HepG2 (cell line): ENCODE measurements around the gene IFT57. TPM values are rescaled to one million over a fixed set of nuclear protein-coding genes. Genes with fewer than 3 reads are reported as not detected.

Experiments
- ATAC-seq: fragments of 200-7000 bp; cut with Tn5 transposase; 3 replicates; pipeline ENCODE4 v1.9.1; 2020; ENCODE audit warnings: mild to moderate bottlenecking, moderate library complexity
- BruUV-seq: library from RNA; stranded (reverse); fragments of 400-500 nt; replicated peaks from 2 replicates; lab custom pipeline; 2021; lab: Mats Ljungman, UMichigan
- CTCF ChIA-PET: fragments of 300-600 bp; formaldehyde crosslinking; extraction: SDS; loops from one replicate; lab custom pipeline; 2021; ENCODE audit warnings: low total read pairs, inconsistent platforms, low intra/inter-chr PET ratio; lab: Yijun Ruan, JAX
- POLR2A ChIA-PET: fragments of 350-600 bp; sonication (Branson Sonifier 250); formaldehyde crosslinking; loops from one replicate; lab custom pipeline; 2020; ENCODE audit warnings: antibody characterized with exemption, inconsistent platforms; lab: Yijun Ruan, JAX
- DNase-seq: peaks from one replicate; pipeline ENCODE4 v3.0.0-alpha.2; 2015; ENCODE audit warnings: low spot score
- FAIRE-seq: peaks from 3 replicates; lab custom pipeline; 2011; peaks lifted over from hg19 to GRCh38; lab: Jason Lieb, UNC
- H2AFZ ChIP-seq: one replicate; pipeline ENCODE4 v1.6.1; 2011; ENCODE audit warnings: low read length, inconsistent platforms
- H3K27ac ChIP-seq: fragments of 300-600 bp; 3 replicates; pipeline ENCODE4 v1.8.0; 2011; ENCODE audit warnings: mixed run types, mild to moderate bottlenecking, mixed read lengths, low read length, inconsistent platforms; ENCODE audit not compliant: insufficient read depth; ENCODE audit errors: extremely low read length
- H3K27me3 ChIP-seq, 2 experiments: fragments of 200-600 bp in 1 of 2; 2 replicates in 1 of 2; 3 replicates in 1 of 2; pipeline versions ENCODE4 v1.6.0 to v1.8.0; 2011; ENCODE audit warnings: low read length in 2 of 2, mild to moderate bottlenecking in 2 of 2, moderate library complexity in 2 of 2, inconsistent platforms in 1 of 2; ENCODE audit not compliant: insufficient read depth in 2 of 2, control insufficient read depth in 1 of 2
- H3K36me3 ChIP-seq, 2 experiments: fragments of 200-600 bp in 1 of 2; replicated peaks in 1 of 2; 2 replicates in 1 of 2; 3 replicates in 1 of 2; pipeline versions ENCODE4 v1.5.1 to v1.8.0; 2011; ENCODE audit warnings: low read length in 2 of 2, inconsistent platforms in 1 of 2; ENCODE audit not compliant: insufficient read depth in 2 of 2, control insufficient read depth in 1 of 2
- H3K4me1 ChIP-seq: 2 replicates; pipeline ENCODE4 v1.5.1; 2012; ENCODE audit warnings: low read length, inconsistent platforms; ENCODE audit not compliant: insufficient read depth
- H3K4me2 ChIP-seq: 2 replicates; pipeline ENCODE4 v1.6.0; 2011; ENCODE audit warnings: low read depth, low read length, inconsistent platforms
- H3K4me3 ChIP-seq, 3 experiments: fragments of 200-600 bp in 1 of 3; sonication (generic), shearing (Covaris generic) in 1 of 3; replicated peaks in 1 of 3; 2 replicates each; pipeline ENCODE4 v1.5.1; 2011 to 2016; ENCODE audit warnings: low read length in 3 of 3, inconsistent platforms in 2 of 3, low read depth in 2 of 3, mild to moderate bottlenecking in 2 of 3, control low read depth in 1 of 3, mixed read lengths in 1 of 3; ENCODE audit not compliant: insufficient read depth in 1 of 3
- H3K79me2 ChIP-seq: one replicate; pipeline ENCODE4 v1.6.1; 2011; ENCODE audit warnings: low read length, inconsistent platforms; ENCODE audit not compliant: insufficient read depth
- H3K9ac ChIP-seq: 2 replicates; pipeline ENCODE4 v1.6.0; 2011; ENCODE audit warnings: mild to moderate bottlenecking, low read depth, low read length, inconsistent platforms; ENCODE audit not compliant: insufficient read depth
- H3K9me3 ChIP-seq: 2 replicates; pipeline ENCODE4 v1.5.1; 2012; ENCODE audit warnings: mild to moderate bottlenecking, low read length
- H4K20me1 ChIP-seq: 2 replicates; pipeline ENCODE4 v1.6.0; 2011; ENCODE audit warnings: inconsistent platforms, mild to moderate bottlenecking, low read length, moderate library complexity; ENCODE audit not compliant: insufficient read depth
- CEBPB ChIP-seq: IDR thresholded peaks from 2 replicates; pipeline ENCODE4 v1.6.1; 2011; ENCODE audit warnings: low read depth, low read length, improper control_type of control experiment, borderline replicate concordance
- ETV6 ChIP-seq: sonication (generic); formaldehyde crosslinking; conservative IDR thresholded peaks from 2 replicates; pipeline ENCODE4 v1.4.0; 2020; ENCODE audit warnings: missing genetic modification reagents
- GTF2F1 ChIP-seq: fragments of 150-350 bp; IDR thresholded peaks from 2 replicates; pipeline ENCODE4 v1.6.1; 2014; ENCODE audit warnings: low read length
- HES4 ChIP-seq: sonication (generic); formaldehyde crosslinking; IDR thresholded peaks from 2 replicates; pipeline ENCODE4 v1.9.0; 2021; ENCODE audit warnings: mild to moderate bottlenecking, missing genetic modification reagents, borderline replicate concordance
- NFKBIZ ChIP-seq: IDR thresholded peaks from 2 replicates; pipeline ENCODE4 v1.6.1; 2018; ENCODE audit warnings: missing genetic modification reagents, missing compliant biosample characterization
- ZNF207 ChIP-seq: fragments of 450-650 bp; IDR thresholded peaks from 2 replicates; pipeline ENCODE4 v1.6.1; 2016; ENCODE audit warnings: antibody characterized with exemption, borderline replicate concordance
- ZNF331 ChIP-seq: sonication (generic); formaldehyde crosslinking; IDR thresholded peaks from 2 replicates; pipeline ENCODE4 v1.4.0; 2020; ENCODE audit warnings: missing genetic modification reagents
- ZNF616 ChIP-seq: sonication (generic); formaldehyde crosslinking; IDR thresholded peaks from 2 replicates; pipeline ENCODE4 v1.5.0; 2020; ENCODE audit warnings: low read depth, mild to moderate bottlenecking, missing genetic modification reagents
- WGBS: methylation state at CpG from one replicate; pipeline ENCODE4 v1.1.6; 2017; ENCODE audit warnings: low lambda C conversion rate; 5-methylcytosine and 5-hydroxymethylcytosine counted together
- in situ Hi-C: cut with HindIII; loops from 2 replicates; pipeline ENCODE4 v1.10.0; 2017; ENCODE audit warnings: low pct_unique_long_range_greater_than_20kb; ENCODE audit not compliant: extremely low pct_ligation_motif_present
- intact Hi-C: fragments of 100-400 bp; cut with micrococcal nuclease; formaldehyde crosslinking; loops from one replicate; pipeline ENCODE4 v1.10.0; 2022; ENCODE audit not compliant: unreplicated experiment
- polyA plus RNA-seq, 8 experiments: library from polyadenylated mRNA; depleted of rRNA in 3 of 8; stranded (reverse) in 7 of 8; unstranded in 1 of 8; fragments of >200 nt; fragmentation: Illumina TruSeq in 4 of 8; extraction: Trizol in 4 of 8; gene quantifications; 2 replicates each; pipeline versions ENCODE4 v1.2.1 to v1.2.3, GENCODE V29; 2011 to 2016; ENCODE audit warnings: low read depth in 4 of 8, missing spikeins in 1 of 8, mixed read lengths in 1 of 8; ENCODE audit not compliant: insufficient read depth in 1 of 8
- total RNA-seq, 5 experiments: library from RNA; depleted of rRNA; stranded (reverse); fragments of >200 nt; fragmentation: Illumina TruSeq; extraction: Trizol; gene quantifications; 2 replicates each; pipeline ENCODE4 v1.2.3, GENCODE V29; 2016; ENCODE audit warnings: low read depth in 1 of 5
- TF ChIP-seq, protein P1 (sequence below): sonication (generic); formaldehyde crosslinking; conservative IDR thresholded peaks from 2 replicates; pipeline ENCODE4 v1.8.1; 2023; ENCODE audit warnings: missing genetic modification reagents

IFT57 gene
- total and polyA plus RNA-seq, 2 of the 13 experiments (the other 11 are each of a cell fraction or from before 2014, with no cell fraction given), result 5.5 to 14.5 TPM

DNA sequence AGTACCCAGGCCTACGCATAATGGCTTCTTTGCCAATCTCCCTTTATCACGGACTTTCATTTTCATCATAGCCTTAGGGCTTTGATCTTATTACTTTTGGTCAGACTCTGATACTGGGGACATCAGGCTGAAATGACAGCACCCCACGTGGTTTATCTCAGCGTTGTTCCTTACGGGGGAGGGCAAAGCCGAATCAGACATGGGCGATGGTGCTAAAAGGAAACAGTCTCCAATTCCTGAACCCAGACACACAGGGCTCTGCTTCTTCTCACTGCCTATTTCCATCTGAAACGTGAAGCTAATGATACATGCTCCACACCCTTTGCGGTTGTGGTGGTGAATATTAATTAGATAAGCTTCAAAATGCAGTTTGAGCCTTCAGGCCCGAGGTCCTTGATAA is 72.0 kb downstream of the IFT57 start (continued):
- TF ChIP-seq, protein P1, sequence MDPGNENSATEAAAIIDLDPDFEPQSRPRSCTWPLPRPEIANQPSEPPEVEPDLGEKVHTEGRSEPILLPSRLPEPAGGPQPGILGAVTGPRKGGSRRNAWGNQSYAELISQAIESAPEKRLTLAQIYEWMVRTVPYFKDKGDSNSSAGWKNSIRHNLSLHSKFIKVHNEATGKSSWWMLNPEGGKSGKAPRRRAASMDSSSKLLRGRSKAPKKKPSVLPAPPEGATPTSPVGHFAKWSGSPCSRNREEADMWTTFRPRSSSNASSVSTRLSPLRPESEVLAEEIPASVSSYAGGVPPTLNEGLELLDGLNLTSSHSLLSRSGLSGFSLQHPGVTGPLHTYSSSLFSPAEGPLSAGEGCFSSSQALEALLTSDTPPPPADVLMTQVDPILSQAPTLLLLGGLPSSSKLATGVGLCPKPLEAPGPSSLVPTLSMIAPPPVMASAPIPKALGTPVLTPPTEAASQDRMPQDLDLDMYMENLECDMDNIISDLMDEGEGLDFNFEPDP, result no peak
- TF ChIP-seq ZNF331 (CRISPR knock-in tag), result no peak
- no peak for TF ChIP-seq ZNF207

DNA sequence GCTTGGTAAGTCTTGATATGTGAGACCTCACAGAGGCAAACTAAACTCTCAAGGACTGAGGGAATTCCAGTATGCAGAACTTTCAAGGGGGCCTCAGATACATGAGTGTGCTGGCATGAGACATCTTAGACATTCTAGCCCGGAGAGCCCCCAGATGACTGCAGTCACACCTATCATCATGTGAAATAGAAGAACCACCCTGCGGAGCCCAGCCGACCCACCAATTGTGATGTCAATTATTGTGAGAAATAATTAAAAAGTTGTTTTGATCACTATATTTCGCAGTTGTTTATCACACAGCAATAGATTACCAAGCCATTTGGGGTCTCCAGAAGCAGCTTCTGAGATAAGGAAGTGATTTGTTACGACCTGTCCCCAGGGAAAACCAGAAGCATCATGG is 76.1 kb downstream of the IFT57 start:
- Histone ChIP-seq H3K9ac (no peak overlapping the region), H3K4me3 (no peak overlapping the region), H3K4me1 (no peaks in the 10 kb centered on the region), H3K27me3 (no peaks in the 10 kb centered on the region), H3K9me3 (peaks cover 4% of the 10 kb centered on the region; the same call in 1 of the 2 replicates), H3K27ac (no peak overlapping the region), H2AFZ (no peak overlapping the region), H4K20me1 (no peaks in the 10 kb centered on the region), H3K36me3 (no peaks in the 10 kb centered on the region), H3K4me2 (no peak overlapping the region), H3K79me2 (no peaks in the 10 kb centered on the region)
- no peak for FAIRE-seq
- 41% methylated on average over 5 of the region's 5 CpGs for WGBS
- ChIA-PET POLR2A (no interaction called here), CTCF (no interaction called here)
- TF ChIP-seq ZNF331 (CRISPR knock-in tag) (peak; percentile 77), ETV6 (no peak)
- no peak for DNase-seq
- ATAC-seq, result no peak
- in situ Hi-C loops (no loop called here), intact Hi-C loops (loop anchor here (10.0 kb wide), 1 partner anchor 201 kb away; no protein-coding TSS in a partner anchor)
- no TSS peak for BruUV-seq

DNA sequence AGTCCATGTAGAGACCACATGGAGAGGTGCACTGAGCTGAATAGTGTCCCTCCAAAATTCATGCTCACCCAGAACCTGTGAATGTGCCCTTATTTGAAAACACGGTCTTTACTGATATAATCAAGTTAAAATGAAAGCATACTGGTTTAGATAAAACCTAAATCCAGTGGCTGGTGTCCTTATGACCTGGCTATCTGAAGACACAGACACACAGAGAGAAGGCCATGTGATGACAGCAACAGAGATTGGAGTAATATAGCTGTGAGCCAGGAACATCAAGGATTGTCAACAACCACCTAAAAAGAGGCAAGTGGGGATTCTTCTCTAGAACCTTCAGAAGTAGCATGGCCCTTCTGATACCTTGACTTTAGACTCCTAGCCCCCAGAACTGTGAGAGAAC is 76.6 kb downstream of the IFT57 start:
- no peaks in the 10 kb centered on the region for H3K79me2 ChIP-seq
- in situ Hi-C loops (no loop called here), intact Hi-C loops (loop anchor here (10.0 kb wide), 1 partner anchor 201 kb away; no protein-coding TSS in a partner anchor)
- H3K27me3 ChIP-seq, result no peaks in the 10 kb centered on the region
- WGBS, result 0% methylated on average over 1 of the region's 1 CpG
- ATAC-seq, result no peak
- FAIRE-seq, result no peak
- H3K4me1 ChIP-seq, result no peaks in the 10 kb centered on the region
- H3K27ac ChIP-seq, result no peak overlapping the region
- H3K4me2 ChIP-seq, result no peak overlapping the region
- peaks cover 4% of the 10 kb centered on the region; the same call in 1 of the 2 replicates for H3K9me3 ChIP-seq
- H3K9ac ChIP-seq, result no peak overlapping the region
- H3K36me3 ChIP-seq, result no peaks in the 10 kb centered on the region
- BruUV-seq, result no TSS peak
- ChIA-PET POLR2A (no interaction called here), CTCF (no interaction called here)
- no peak overlapping the region for H3K4me3 ChIP-seq
- H4K20me1 ChIP-seq, result no peaks in the 10 kb centered on the region
- no peak overlapping the region for H2AFZ ChIP-seq
- no peak for DNase-seq
- TF ChIP-seq ZNF616 (CRISPR knock-in tag) (no peak), HES4 (CRISPR knock-in tag) (no peak), CEBPB (no peak), NFKBIZ (CRISPR knock-in tag) (no peak), GTF2F1 (no peak)
